Bronchial epithelial cell (primary cell): ENCODE measurements around the gene KRTAP9-3. TPM values are rescaled to one million over a fixed set of nuclear protein-coding genes. Genes with fewer than 3 reads are reported as not detected.

Experiments
- DNase-seq: peaks from one replicate; pipeline ENCODE4 v3.0.0-alpha.2; 2010; ENCODE audit warnings: low read depth
- FAIRE-seq: peaks from 2 replicates; lab custom pipeline; 2011; peaks lifted over from hg19 to GRCh38; lab: Jason Lieb, UNC
- H3K27me3 ChIP-seq: 2 replicates; pipeline ENCODE4 v1.5.1; 2011; ENCODE audit warnings: low read length; ENCODE audit not compliant: control insufficient read depth, insufficient read depth
- H3K36me3 ChIP-seq: 2 replicates; pipeline ENCODE4 v1.5.1; 2011; ENCODE audit warnings: low read length; ENCODE audit not compliant: control insufficient read depth, insufficient read depth
- H3K4me3 ChIP-seq: 2 replicates; pipeline ENCODE4 v1.5.1; 2011; ENCODE audit warnings: mild to moderate bottlenecking, low read depth, low read length, control low read depth
- total RNA-seq: library from RNA; depleted of rRNA; stranded (reverse); fragments of >200 nt; gene quantifications from 2 replicates; pipeline ENCODE4 v1.2.1, GENCODE V29; 2014
- TF ChIP-seq, protein P1 (sequence below): IDR thresholded peaks from 2 replicates; pipeline ENCODE4 v1.5.1; 2011; ENCODE audit warnings: mild to moderate bottlenecking, moderate library complexity, low read length, control low read depth, inconsistent platforms; ENCODE audit not compliant: insufficient read depth, severe bottlenecking

The KRTAP9-3 gene
- total RNA-seq, 1 donor from 2014 or later, result not detected

DNA sequence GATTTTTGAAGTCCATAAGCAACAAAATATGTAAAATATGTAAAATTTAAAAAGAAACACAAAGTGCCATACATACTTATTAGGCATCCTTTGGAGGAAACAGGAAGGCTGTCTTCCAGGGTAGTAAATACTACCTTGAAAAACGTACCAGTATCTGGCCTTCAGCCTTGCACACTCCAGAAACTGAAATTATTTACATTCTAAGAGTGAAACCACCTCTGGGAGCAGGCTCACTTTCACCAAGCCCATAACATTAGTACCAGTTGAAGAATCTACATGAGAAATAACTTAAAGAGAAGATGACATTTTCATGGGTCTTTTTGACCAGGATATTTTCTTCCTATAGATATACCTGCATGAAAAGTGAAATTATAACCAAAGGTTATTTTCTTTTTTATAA, 36.2 kb upstream of the KRTAP9-3 start:
- no peak for FAIRE-seq
- no peak for DNase-seq

DNA sequence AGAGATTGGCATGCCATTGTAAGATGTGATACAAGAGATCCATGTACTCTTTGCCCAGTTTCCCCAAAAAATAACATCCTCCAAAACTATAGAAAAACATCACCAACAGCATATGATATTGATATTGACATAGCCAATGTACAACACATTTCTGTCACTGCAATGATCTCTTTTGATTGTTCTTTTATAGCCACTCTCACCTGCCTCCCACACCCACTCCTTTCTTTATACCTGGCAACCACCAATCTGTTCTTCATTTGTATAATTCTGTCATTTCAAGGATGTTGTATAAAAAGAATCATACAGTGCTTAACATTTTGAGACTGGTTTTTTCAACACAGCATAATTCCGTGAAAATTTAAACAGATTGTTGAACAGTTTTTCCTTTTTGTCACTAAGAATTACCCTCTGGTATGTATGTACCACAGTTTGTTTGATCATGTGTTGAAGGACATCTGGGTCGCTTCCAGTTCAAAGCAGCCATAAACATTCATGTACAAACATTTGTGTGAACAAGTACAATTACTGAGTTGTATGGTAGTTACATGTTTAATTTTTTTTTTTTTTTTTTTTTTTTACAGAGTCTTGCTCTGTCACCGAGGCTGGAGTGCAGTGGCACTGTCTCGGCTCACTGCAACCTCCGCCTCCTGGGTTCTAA, 32.7 kb upstream of the KRTAP9-3 start:
- no peak for FAIRE-seq
- H3K4me3 ChIP-seq, result no peak overlapping the region
- no peaks in the 10 kb centered on the region for H3K36me3 ChIP-seq
- no peak for DNase-seq
- TF ChIP-seq, protein P1, sequence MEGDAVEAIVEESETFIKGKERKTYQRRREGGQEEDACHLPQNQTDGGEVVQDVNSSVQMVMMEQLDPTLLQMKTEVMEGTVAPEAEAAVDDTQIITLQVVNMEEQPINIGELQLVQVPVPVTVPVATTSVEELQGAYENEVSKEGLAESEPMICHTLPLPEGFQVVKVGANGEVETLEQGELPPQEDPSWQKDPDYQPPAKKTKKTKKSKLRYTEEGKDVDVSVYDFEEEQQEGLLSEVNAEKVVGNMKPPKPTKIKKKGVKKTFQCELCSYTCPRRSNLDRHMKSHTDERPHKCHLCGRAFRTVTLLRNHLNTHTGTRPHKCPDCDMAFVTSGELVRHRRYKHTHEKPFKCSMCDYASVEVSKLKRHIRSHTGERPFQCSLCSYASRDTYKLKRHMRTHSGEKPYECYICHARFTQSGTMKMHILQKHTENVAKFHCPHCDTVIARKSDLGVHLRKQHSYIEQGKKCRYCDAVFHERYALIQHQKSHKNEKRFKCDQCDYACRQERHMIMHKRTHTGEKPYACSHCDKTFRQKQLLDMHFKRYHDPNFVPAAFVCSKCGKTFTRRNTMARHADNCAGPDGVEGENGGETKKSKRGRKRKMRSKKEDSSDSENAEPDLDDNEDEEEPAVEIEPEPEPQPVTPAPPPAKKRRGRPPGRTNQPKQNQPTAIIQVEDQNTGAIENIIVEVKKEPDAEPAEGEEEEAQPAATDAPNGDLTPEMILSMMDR, result no peak
- no peaks in the 10 kb centered on the region for H3K27me3 ChIP-seq

More for the DNA sequence above, 36.2 kb upstream of the KRTAP9-3 start:
- TF ChIP-seq, protein P1, result no peak
- H3K4me3 ChIP-seq, result no peak overlapping the region
- H3K36me3 ChIP-seq, result no peaks in the 10 kb centered on the region
- no peaks in the 10 kb centered on the region for H3K27me3 ChIP-seq

DNA sequence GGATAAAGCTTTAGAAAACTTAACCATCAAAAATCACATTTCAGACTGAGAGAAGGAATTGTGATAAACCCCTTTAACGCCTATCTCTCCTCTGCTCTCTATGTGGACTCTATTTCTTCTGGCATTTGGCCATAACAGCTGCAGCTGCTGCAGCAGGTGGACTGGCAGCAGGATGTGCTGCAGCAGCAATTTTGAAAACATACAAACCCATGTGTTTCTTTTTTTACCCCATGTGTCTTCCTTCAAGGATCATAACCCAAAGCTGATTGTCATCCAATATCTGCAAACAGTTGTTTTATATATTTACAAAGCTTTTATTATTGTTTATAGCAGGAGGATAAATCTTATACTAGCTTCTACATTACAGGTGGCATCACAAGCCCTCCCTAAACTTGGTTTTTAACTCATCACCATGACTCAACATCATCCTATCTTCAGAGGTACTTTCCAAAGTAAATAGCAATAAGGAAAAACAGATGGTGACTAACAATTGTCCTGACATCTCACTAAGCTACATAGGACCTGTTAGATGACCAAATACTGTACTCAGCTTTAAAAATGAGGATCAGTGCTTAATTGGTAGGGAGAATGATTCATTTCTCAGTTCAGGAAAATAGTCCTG, 20.3 kb upstream of the KRTAP9-3 start:
- FAIRE-seq (no peak), DNase-seq (peak; percentile 87)

DNA sequence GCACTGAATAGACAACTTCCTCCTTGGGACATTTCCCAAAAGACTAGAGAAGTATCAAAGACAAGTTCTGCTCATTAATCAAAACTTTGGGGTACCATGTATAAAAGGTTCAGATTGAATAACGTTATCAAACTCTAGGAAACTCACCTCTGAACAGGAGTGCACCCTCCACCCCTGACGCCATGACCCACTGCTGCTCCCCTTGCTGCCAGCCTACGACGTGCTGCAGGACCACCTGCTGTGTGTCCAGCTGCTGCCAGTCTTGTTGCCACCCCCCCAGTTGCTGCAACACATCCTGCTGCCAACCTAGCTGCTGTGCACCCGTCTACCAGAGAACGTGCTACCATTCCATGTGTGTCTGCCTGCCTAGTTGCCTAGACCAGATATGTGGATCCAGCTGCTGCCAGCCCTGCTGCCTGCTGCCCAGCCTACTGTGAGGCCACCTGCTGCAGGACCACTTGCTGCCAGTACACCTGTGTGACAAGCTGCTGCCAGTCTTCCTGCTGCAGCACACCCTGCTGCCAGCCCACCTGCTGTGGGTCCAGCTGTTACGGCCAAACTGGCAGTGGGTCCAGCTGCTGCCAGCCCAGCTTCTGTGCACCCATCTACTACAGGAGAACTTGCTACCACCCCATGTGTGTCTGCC, 19.6 kb upstream of the KRTAP9-3 start:
- Histone ChIP-seq H3K4me3 (no peak overlapping the region), H3K36me3 (no peaks in the 10 kb centered on the region), H3K27me3 (peaks cover 3% of the 10 kb centered on the region)
- TF ChIP-seq, protein P1, result no peak
- FAIRE-seq (no peak), DNase-seq (no peak)

More for the DNA sequence above, 20.3 kb upstream of the KRTAP9-3 start:
- TF ChIP-seq, protein P1, result no peak
- H3K36me3 ChIP-seq, result no peaks in the 10 kb centered on the region
- H3K27me3 ChIP-seq, result peaks cover 3% of the 10 kb centered on the region
- H3K4me3 ChIP-seq, result no peak overlapping the region

DNA sequence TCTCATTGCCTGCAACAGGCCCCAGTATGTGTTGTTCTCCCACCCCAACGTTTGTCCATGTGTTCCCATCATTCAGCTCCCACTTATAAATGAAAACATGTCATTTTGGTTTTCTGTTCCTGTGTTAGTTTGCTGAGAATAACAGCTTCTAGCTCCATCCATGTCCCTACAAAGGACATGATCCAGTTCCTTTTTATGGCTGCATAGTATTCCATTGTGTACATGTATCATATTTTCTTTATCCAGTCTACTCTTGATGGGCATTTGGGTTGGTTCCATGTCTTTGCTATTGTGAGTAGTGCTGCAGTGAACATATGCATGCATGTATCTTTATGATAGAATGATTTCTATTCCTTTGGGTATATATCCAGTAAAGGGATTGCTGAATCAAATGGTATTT, 16.6 kb upstream of the KRTAP9-3 start:
- Histone ChIP-seq H3K27me3 (peaks cover 3% of the 10 kb centered on the region), H3K36me3 (no peaks in the 10 kb centered on the region), H3K4me3 (no peak overlapping the region)
- DNase-seq, result no peak
- no peak for FAIRE-seq
- TF ChIP-seq, protein P1, result no peak
